Lung (tissue), 13 donors: ENCODE measurements around the gene LGALS16. TPM values are rescaled to one million over a fixed set of nuclear protein-coding genes. Genes with fewer than 3 reads are reported as not detected.

ENCODE experiments used
- ATAC-seq: fragments of 200-7000 bp; cut with Tn5 transposase; one replicate; pipeline ENCODE4 v1.9.1; 2020; ENCODE audit warnings: moderate number of reproducible peaks; ENCODE audit not compliant: insufficient read depth, low FRiP score
- DNase-seq, 3 donors: peaks; one replicate each; pipeline ENCODE4 v3.0.0-alpha.2; 2013 to 2017
- H3K27ac ChIP-seq, 2 donors: one replicate each; pipeline ENCODE4 v1.5.1; 2013; ENCODE audit warnings: mild to moderate bottlenecking in 2 of 2, moderate library complexity in 2 of 2, control low read depth in 1 of 2, inconsistent platforms in 1 of 2, low read depth in 1 of 2, low read length in 1 of 2
- H3K27me3 ChIP-seq, 3 donors: one replicate each; pipeline ENCODE4 v1.5.1; 2013; ENCODE audit warnings: low read length in 2 of 3; ENCODE audit not compliant: control insufficient read depth in 3 of 3, insufficient read depth in 3 of 3
- H3K36me3 ChIP-seq, 4 donors: one replicate each; pipeline ENCODE4 v1.5.1; 2013; ENCODE audit warnings: low read length in 4 of 4, mild to moderate bottlenecking in 1 of 4, moderate library complexity in 1 of 4; ENCODE audit not compliant: control insufficient read depth in 4 of 4, insufficient read depth in 4 of 4
- H3K4me1 ChIP-seq, 5 donors: one replicate each; pipeline ENCODE4 v1.5.1; 2013; ENCODE audit warnings: low read length in 5 of 5, mild to moderate bottlenecking in 2 of 5, moderate library complexity in 1 of 5; ENCODE audit not compliant: control insufficient read depth in 5 of 5, insufficient read depth in 5 of 5
- H3K4me3 ChIP-seq: one replicate; pipeline ENCODE4 v1.5.1; 2013; ENCODE audit warnings: mild to moderate bottlenecking, control low read depth, moderate library complexity
- H3K9ac ChIP-seq, 2 donors: one replicate each; pipeline ENCODE4 v1.5.1; 2013; ENCODE audit warnings: low read length in 2 of 2, control low read depth in 1 of 2; ENCODE audit not compliant: insufficient read depth in 1 of 2
- H3K9me3 ChIP-seq, 4 donors: one replicate each; pipeline ENCODE4 v1.5.1; 2013; ENCODE audit warnings: low read length in 3 of 4, mild to moderate bottlenecking in 1 of 4, moderate library complexity in 1 of 4; ENCODE audit not compliant: control insufficient read depth in 4 of 4, insufficient read depth in 3 of 4
- WGBS, 2 donors: extraction: QIAGEN DNeasy Blood & Tissue Kit; methylation state at CpG; one replicate each; pipeline ENCODE4 v1.1.7; 2013; 5-methylcytosine and 5-hydroxymethylcytosine counted together
- polyA plus RNA-seq, 2 donors: library from polyadenylated mRNA; stranded (reverse); fragments of 200-250 nt; gene quantifications; one replicate each; pipeline ENCODE4 v1.2.1, GENCODE V29; 2013
- small RNA-seq: library from RNA; depleted of rRNA; stranded (forward); fragments of <200 nt; gene quantifications from one replicate; pipeline ENCODE3, GENCODE V24; 2014; ENCODE audit warnings: low replicate concordance
- total RNA-seq, 2 donors: library from RNA; depleted of rRNA in 1 of 2; stranded (reverse); fragments of >200 nt in 1 of 2; gene quantifications; one replicate each; pipeline ENCODE4 v1.2.1, GENCODE V29; 2014 to 2021
- TF ChIP-seq, protein P1 (sequence below): IDR thresholded peaks from 2 replicates; pipeline ENCODE4 v1.5.1; 2012; ENCODE audit warnings: mild to moderate bottlenecking; ENCODE audit errors: control extremely low read depth, extremely low read depth
- donor health status: control.
- donor health status: control.
- donor health status: Bipolar disorder and iron deficiency.
- donor health status: healthy.
- donor health status: DM: yes; HTN: yes; CAD: no.

The LGALS16 gene
- total and polyA plus RNA-seq, 4 donors = not detected

DNA sequence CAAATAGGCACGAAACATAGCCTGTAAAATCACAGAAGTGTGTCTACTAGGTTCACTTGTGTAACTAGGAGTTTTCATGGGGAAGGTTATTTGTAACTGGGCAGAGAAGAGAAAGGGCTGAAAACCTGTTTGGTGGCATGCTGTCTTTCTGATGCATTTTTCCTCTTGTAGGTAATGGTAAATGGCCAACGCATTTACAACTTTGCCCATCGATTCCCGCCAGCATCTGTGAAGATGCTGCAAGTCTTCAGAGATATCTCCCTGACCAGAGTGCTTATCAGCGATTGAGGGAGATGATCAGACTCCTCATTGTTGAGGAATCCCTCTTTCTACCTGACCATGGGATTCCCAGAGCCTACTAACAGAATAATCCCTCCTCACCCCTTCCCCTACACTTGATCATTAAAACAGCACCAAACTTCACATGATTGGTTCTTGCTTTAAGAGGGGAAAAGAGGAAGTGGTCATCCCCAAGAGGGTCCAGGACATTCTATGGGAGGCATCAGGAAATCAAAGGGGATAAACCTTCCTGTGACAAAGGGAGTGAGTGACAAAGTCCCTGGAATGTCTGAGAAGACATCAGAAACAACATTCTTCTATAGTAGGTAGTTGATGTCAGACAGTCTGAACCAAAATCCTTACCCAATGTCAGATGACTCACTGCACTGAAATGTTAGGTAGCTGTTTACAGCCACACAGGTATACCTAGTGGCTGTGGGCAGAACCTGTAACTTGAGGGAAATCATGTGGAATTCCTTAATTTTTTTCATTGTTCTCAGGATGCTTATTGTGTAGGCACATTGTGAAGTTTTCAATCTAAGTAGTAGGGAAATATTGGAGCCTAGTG, 53.5 kb downstream of the LGALS16 start:
- DNase-seq (no peak), ATAC-seq (no peak)
- WGBS, 2 donors = 83 to 90% methylated on average over 5 of the region's 5 CpGs
- Histone ChIP-seq H3K9ac (no peak overlapping the region), H3K36me3 (no peaks in the 10 kb centered on the region), H3K4me3 (no peak overlapping the region), H3K27me3 (peaks cover 0 to 7% (median 0%) of the 10 kb centered on the region in 3 donors), H3K9me3 (no peaks in the 10 kb centered on the region), H3K4me1 (no peaks in the 10 kb centered on the region), H3K27ac (no peak overlapping the region)
- TF ChIP-seq, protein P1, sequence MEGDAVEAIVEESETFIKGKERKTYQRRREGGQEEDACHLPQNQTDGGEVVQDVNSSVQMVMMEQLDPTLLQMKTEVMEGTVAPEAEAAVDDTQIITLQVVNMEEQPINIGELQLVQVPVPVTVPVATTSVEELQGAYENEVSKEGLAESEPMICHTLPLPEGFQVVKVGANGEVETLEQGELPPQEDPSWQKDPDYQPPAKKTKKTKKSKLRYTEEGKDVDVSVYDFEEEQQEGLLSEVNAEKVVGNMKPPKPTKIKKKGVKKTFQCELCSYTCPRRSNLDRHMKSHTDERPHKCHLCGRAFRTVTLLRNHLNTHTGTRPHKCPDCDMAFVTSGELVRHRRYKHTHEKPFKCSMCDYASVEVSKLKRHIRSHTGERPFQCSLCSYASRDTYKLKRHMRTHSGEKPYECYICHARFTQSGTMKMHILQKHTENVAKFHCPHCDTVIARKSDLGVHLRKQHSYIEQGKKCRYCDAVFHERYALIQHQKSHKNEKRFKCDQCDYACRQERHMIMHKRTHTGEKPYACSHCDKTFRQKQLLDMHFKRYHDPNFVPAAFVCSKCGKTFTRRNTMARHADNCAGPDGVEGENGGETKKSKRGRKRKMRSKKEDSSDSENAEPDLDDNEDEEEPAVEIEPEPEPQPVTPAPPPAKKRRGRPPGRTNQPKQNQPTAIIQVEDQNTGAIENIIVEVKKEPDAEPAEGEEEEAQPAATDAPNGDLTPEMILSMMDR = no peak

Small RNA genes within 50 kb of the gene (small RNA-seq; reads per million reads assigned to genes)
- not detected for gene AC005176.2
- not detected for gene RPS29P27
- not detected for gene RPS29P30

Other genes with a start within 250 kb of the LGALS16 start
- gene ZFP36, start 249.1 kb upstream of the LGALS16 start, total RNA-seq = 100 to 1,000 TPM in 1 of 2 donors, 10 to 100 TPM in 1; 41.2 to 170 TPM
- 100 to 1,000 TPM; 174 to 655 TPM for gene ZFP36, start 249.1 kb upstream of the LGALS16 start, polyA plus RNA-seq
- 10 to 100 TPM; 33.4 to 52.7 TPM for gene PLEKHG2, start 243.2 kb upstream of the LGALS16 start, total RNA-seq
- 10 to 100 TPM; 15.5 to 20.9 TPM for gene PLEKHG2, start 243.2 kb upstream of the LGALS16 start, polyA plus RNA-seq
- 1,000 to 10,000 TPM in 1 of 2 donors, 100 to 1,000 TPM in 1; 108 to 1,772 TPM for gene RPS16, start 220.0 kb upstream of the LGALS16 start, total RNA-seq
- gene RPS16, start 220.0 kb upstream of the LGALS16 start, polyA plus RNA-seq = 1,000 to 10,000 TPM; 2,468 to 3,242 TPM
- 100 to 1,000 TPM in 1 of 2 donors, 10 to 100 TPM in 1; 55.1 to 105 TPM for gene SUPT5H, start 210.3 kb upstream of the LGALS16 start, total RNA-seq
- gene SUPT5H, start 210.3 kb upstream of the LGALS16 start, polyA plus RNA-seq = 100 to 1,000 TPM in 1 of 2 donors, 10 to 100 TPM in 1; 71.0 to 127 TPM
- 10 to 100 TPM; 47.5 to 57.8 TPM for gene TIMM50, start 175.1 kb upstream of the LGALS16 start, total RNA-seq
- 10 to 100 TPM; 49.7 to 67.4 TPM for gene TIMM50, start 175.1 kb upstream of the LGALS16 start, polyA plus RNA-seq
- gene DLL3, start 157.0 kb upstream of the LGALS16 start, total RNA-seq = not detected
- under 1 TPM in 1 of 2 donors, not detected in 1; 0.07 TPM for gene DLL3, start 157.0 kb upstream of the LGALS16 start, polyA plus RNA-seq
- not detected for gene SELENOV, start 140.8 kb upstream of the LGALS16 start, total RNA-seq
- gene SELENOV, start 140.8 kb upstream of the LGALS16 start, polyA plus RNA-seq = not detected
- gene EID2B, start 123.1 kb upstream of the LGALS16 start, total RNA-seq = 1 to 10 TPM; 2.8 to 3.1 TPM
- 1 to 10 TPM; 2.1 to 5.2 TPM for gene EID2B, start 123.1 kb upstream of the LGALS16 start, polyA plus RNA-seq
- gene EID2, start 115.8 kb upstream of the LGALS16 start, total RNA-seq = 10 to 100 TPM; 11.8 to 13.1 TPM
- gene EID2, start 115.8 kb upstream of the LGALS16 start, polyA plus RNA-seq = 10 to 100 TPM; 10.4 to 20.2 TPM
- not detected for gene LGALS13, start 53.4 kb upstream of the LGALS16 start, total RNA-seq
- gene LGALS13, start 53.4 kb upstream of the LGALS16 start, polyA plus RNA-seq = not detected
- not detected for gene LGALS14, start 48.6 kb downstream of the LGALS16 start, total RNA-seq
- gene LGALS14, start 48.6 kb downstream of the LGALS16 start, polyA plus RNA-seq = not detected
- gene CLC, start 82.1 kb downstream of the LGALS16 start, total RNA-seq = 1 to 10 TPM in 1 of 2 donors, under 1 TPM in 1; 0.46 to 1.8 TPM
- gene CLC, start 82.1 kb downstream of the LGALS16 start, polyA plus RNA-seq = 1 to 10 TPM in 1 of 2 donors, under 1 TPM in 1; 0.30 to 4.6 TPM
- gene LEUTX, start 122.9 kb downstream of the LGALS16 start, total RNA-seq = not detected
- gene LEUTX, start 122.9 kb downstream of the LGALS16 start, polyA plus RNA-seq = not detected
- gene DYRK1B, start 178.2 kb downstream of the LGALS16 start, total RNA-seq = 10 to 100 TPM; 25.5 to 25.6 TPM
- gene DYRK1B, start 178.2 kb downstream of the LGALS16 start, polyA plus RNA-seq = 10 to 100 TPM in 1 of 2 donors, 1 to 10 TPM in 1; 7.9 to 16.1 TPM
- gene FBL, start 190.5 kb downstream of the LGALS16 start, total RNA-seq = 100 to 1,000 TPM; 152 to 154 TPM
- 100 to 1,000 TPM; 249 to 253 TPM for gene FBL, start 190.5 kb downstream of the LGALS16 start, polyA plus RNA-seq